Right ventricle myocardium inferior (tissue), 1 donor: ENCODE results near the gene TEX2. TPM values are rescaled to one million over a fixed set of nuclear protein-coding genes. Genes with fewer than 3 reads are reported as not detected.

Source experiments
- ATAC-seq: fragments of 200-7000 bp; cut with Tn5 transposase; one replicate; pipeline ENCODE4 v1.9.1; 2020; ENCODE audit warnings: mild to moderate bottlenecking, moderate library complexity
- DNase-seq: peaks from one replicate; pipeline ENCODE4 v3.0.0; 2021; ENCODE audit errors: missing footprints
- intact Hi-C: fragments of 100-400 bp; cut with DNase I; formaldehyde crosslinking; loops from one replicate; pipeline ENCODE4 v1.11.0; 2022
- total RNA-seq: library from RNA; stranded (reverse); fragmentation: NEBNext Ultra II Directional; extraction: Animal tissue kit (Norgen Biotek cat#: 25700); gene quantifications from one replicate; pipeline ENCODE4 v1.2.1, GENCODE V29; 2021
- donor health status: DM: no; HTN: yes; CAD: no; lungs with severe emphysema.

Gene TEX2
- total RNA-seq, 1 donor from 2014 or later: 56.1 TPM

- intact Hi-C loops: no loop called here
- DNase-seq (no peak), ATAC-seq (no peak)
Observed at GRCh38 chr17:64270885-64271284, 7.8 kb upstream of the TEX2 start.

DNA sequence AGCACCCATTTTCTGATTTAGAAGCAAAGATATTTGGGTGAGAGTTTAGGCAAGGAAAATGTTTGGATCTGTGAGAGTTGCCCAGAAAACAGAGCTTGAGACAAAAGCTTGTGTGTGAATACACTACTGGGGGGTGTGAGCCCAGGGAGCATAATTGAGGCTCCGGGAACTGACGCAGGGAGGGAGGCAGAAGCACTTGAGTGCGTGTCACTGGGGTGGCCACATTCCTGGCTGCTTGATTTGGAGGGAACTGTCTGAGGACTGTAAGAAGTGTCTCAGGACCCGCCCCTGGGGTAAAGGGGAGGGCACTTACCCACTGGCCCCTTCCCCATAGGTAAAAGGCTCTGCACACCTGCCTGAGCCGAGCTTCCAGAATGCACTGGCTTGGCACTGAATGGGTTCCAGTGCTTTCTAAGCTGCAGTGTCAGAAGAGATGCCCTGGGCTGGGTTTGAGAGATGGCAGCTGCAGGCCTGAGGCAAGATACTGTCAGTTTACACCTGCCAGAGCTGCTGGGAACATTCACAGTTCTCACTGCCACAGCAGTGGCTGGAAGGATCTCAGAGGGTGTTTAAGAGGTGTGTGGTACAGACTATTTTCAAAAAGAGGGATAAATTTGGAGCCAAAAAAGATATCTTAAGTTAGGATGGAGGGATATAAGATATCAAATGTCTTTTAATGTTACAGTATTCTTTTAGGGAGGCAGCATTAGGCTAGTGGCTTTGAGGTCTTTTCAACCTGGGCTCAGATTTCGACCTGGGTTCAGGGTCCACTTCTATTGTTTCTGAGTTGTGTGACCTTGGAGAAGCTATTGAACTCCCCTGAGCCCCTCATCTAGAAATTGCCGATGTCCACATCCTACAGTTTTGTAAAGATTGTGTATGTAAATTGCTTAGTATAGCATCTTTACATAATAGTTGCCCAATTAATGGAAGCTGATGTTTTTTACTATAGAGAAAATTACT is 6.9 kb upstream of the TEX2 start:
- ATAC-seq (no peak), DNase-seq (no peak)
- intact Hi-C loops: no loop called here

DNA sequence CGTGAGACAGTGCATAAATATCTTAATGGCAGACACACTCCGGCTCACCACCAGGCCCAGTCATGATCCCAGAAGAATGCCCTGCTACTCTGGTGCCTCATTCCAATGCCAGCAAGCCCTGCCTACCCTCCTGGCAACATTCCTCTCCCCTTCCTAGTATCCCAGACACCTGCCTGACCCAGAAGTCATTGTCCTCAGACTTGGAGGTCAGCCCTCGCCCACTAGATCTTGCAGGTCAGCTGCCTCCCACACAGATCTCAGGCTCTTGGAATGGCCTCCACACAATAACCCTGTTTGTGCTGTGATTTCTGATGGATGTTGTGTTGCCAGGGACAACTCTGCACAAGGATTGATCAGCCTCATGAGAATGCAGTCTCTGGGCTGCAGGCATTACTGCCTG is 1.8 kb upstream of the TEX2 start:
- DNase-seq (no peak), ATAC-seq (no peak)
- intact Hi-C loops: no loop called here

DNA sequence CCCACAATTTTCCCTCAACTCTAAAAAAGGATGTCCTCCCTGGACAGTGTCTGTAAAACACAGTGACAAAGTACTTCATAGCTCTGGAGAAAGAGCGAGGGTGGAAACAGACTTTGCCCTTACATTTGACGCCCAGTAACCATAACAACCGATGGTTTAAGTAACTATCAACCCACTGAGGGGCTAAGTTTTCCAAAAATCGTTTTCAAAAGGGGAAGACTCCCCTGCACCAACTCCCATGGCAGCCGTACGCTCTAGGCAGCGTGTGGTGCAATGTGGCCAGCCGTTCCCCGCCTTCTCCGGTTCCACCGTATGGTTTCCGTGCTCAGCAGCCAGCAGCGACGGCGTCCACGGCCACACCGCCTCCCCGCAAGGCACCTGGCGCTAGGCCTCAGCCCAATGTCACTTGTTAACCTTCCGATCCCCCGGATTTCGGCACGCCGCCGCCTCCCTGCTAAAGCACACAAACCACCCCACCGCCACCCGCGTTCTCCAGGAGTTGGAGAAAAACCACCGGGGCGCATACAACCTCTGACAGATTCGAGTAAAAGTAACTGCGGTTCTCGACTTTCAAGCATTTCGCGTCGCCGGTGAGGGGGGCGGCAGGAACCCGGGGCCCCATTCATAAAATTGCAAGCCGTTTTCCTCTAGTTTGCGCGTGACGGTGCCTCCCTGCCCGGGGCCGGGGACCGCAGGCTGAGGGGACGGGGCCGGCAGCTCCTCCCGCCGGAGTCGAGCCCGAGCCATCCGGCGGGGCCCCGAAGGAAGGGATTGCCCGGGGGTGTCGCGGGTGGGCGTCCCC is 661 bp downstream of the TEX2 start:
- intact Hi-C loops: loop anchor here (2.0 kb wide), 2 partner anchors 106 to 118 kb away; no protein-coding TSS in a partner anchor
- ATAC-seq (peak; percentile 55), DNase-seq (peak; percentile 88)

GRCh38 chr17:64261417-64262145 is 1.5 kb downstream of the TEX2 start:
- no peak for DNase-seq
- intact Hi-C loops: loop anchor here (2.0 kb wide), 2 partner anchors 105 to 117 kb away; no protein-coding TSS in a partner anchor
- no peak for ATAC-seq

- ATAC-seq (no peak), DNase-seq (no peak)
- intact Hi-C loops: no loop called here
Observed at GRCh38 chr17:64260886-64261285, 2.2 kb downstream of the TEX2 start.

GRCh38 chr17:64259922-64260321 is 3.1 kb downstream of the TEX2 start:
- ATAC-seq: no peak
- no peak for DNase-seq
- intact Hi-C loops: no loop called here

DNA sequence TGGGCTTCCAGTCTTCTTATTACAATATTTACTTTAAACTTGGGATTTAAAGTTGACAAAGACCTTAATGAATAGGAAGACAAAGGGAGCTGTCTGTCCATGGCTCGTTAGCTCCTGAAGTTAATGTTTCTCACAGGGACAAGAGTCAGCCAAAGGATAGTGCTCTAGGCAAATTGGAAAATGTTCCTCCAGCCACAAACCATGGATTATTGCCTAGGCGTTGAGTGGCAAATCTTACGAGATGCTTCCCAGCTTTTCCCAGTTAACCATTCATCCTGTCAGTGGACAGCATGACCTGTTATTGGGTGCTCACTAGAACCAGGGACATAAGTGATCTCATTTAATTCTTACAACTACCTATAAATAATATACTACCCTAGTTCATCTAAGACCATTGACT is 3.6 kb downstream of the TEX2 start:
- DNase-seq (no peak), ATAC-seq (no peak)
- intact Hi-C loops: no loop called here

GRCh38 chr17:64256913-64257807 is 5.9 kb downstream of the TEX2 start:
- DNase-seq (no peak), ATAC-seq (no peak)
- intact Hi-C loops: no loop called here

- intact Hi-C loops: no loop called here
- DNase-seq (no peak), ATAC-seq (no peak)
Observed at GRCh38 chr17:64255764-64256163, 7.3 kb downstream of the TEX2 start.

DNA sequence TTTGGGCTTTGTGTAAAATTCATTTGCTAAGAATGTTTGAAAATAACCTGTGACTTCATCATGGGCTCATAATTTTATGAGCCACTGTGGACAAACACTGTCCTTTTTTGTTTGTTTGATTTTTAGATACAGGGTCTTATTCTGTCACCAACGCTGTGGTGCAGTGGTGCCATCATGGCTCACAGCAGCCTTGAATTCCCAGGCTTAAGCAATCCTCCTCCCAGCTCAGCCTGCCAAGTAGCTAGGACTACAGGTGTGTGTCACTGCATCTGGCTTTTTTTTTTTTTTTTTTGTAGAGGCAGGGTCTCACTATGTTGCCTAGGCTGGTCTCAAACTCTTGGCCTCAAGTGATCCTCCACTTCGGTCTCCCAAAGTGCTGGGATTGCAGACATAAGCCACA is 8.3 kb downstream of the TEX2 start:
- intact Hi-C loops: no loop called here
- ATAC-seq (no peak), DNase-seq (no peak)

DNA sequence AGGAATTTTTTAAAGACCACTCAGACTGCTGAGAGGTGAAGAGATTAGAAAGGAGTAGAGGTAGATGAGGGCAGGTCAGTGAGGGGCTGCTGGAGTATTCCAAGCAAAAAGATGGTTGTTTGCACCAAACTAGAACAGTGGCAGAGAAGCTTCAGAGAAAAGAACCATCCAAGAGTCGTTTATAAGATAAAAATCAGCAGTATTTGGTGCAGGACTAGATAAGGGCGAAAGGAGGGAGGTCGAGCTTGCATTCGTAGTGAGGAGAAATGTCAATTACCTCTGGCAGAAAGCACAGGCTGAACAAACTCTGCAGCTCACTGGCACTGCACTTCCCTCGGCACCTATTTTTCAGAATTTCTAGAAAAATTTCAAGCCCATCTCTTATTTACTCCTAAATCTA is 9.6 kb downstream of the TEX2 start:
- no peak for DNase-seq
- intact Hi-C loops: no loop called here
- no peak for ATAC-seq

DNA sequence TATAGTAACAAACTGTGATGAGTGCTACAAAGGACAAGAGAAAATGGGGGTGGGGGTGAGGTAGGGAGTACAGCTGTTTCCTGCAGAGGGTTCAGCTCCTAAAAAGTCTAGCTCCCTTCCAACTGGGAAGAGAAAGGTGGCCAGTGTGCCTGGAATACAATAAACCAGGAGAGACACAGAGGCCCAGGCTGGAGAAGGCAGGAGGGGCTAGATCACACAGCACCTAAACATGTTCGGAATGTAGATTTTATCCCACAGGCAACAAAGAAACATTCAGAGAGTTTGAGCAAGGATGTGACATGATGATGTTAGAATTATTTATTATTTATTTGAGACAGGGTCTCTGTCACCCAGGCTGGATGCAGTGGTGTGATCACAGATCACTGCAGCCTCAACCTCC is 10.2 kb downstream of the TEX2 start:
- DNase-seq: no peak
- no peak for ATAC-seq
- intact Hi-C loops: no loop called here

- intact Hi-C loops: no loop called here
- ATAC-seq: no peak
- no peak for DNase-seq
Observed at GRCh38 chr17:64250233-64250835, 12.7 kb downstream of the TEX2 start.

GRCh38 chr17:64247836-64248235 is 15.2 kb downstream of the TEX2 start:
- DNase-seq (no peak), ATAC-seq (no peak)
- intact Hi-C loops: no loop called here

- DNase-seq (no peak), ATAC-seq (no peak)
- intact Hi-C loops: no loop called here
Observed at GRCh38 chr17:64245218-64246145, 17.6 kb downstream of the TEX2 start.

DNA sequence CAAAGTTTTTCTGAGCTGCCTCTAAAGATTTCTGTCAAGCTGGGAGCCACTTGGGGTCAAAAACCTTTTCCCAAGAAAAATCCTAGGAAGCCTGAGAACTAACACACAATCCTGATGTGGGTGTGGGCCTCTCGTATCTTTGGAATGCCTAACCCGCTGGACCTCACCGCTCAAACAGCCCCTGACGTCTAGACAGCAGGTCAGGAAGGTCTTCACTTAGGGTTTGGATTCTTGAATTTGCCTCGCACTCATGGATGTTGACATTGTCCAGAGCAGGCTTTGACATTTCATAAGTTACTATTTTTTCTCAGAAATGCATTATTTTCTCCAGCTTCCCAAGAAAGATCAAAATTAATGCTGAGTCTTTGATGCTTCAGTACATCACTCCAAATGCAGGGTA is 18.9 kb downstream of the TEX2 start:
- DNase-seq (no peak), ATAC-seq (no peak)
- intact Hi-C loops: no loop called here
